Memory B cell (primary cell): ENCODE data around the gene EIF5AL1.
A peak's percentile ranks its signal among the peaks of the same experiment; 100 is the strongest.
"Not testable (repeated sequence)": the region's sequence is repeated elsewhere in the genome, so short reads cannot be mapped to it uniquely, and the experiment has no call there.

Source experiments
- ATAC-seq: fragments of 150-1000 bp; cut with Tn5 transposase; 2 replicates; pipeline ENCODE4 v1.10.0; 2021; ENCODE audit warnings: low read depth, mild to moderate bottlenecking, moderate library complexity
- DNase-seq, 2 donors: peaks; one replicate each; pipeline ENCODE4 v3.0.0; 2022; ENCODE audit warnings: low spot score in 2 of 2
- H3K27ac Mint-ChIP-seq: one replicate; pipeline ENCODE4 v1.8.0; 2022; ENCODE audit warnings: mild to moderate bottlenecking, moderate library complexity, mixed read lengths
- H3K27me3 Mint-ChIP-seq: one replicate; pipeline ENCODE4 v1.8.0; 2022; ENCODE audit warnings: mixed read lengths
- H3K36me3 Mint-ChIP-seq: one replicate; pipeline ENCODE4 v1.8.0; 2022; ENCODE audit warnings: mild to moderate bottlenecking, mixed read lengths
- H3K4me1 Mint-ChIP-seq: one replicate; pipeline ENCODE4 v1.8.0; 2022; ENCODE audit warnings: mixed read lengths
- H3K4me3 Mint-ChIP-seq: one replicate; pipeline ENCODE4 v1.8.0; 2022; ENCODE audit warnings: mild to moderate bottlenecking, moderate library complexity, mixed read lengths
- H3K9me3 Mint-ChIP-seq: one replicate; pipeline ENCODE4 v1.8.0; 2022; ENCODE audit warnings: mixed read lengths

EIF5AL1 gene

GRCh38 chr10:79544408-79544807 lies 32.1 kb downstream of the EIF5AL1 start:
- not testable (repeated sequence) for H3K27me3 Mint-ChIP-seq, H3K4me3 Mint-ChIP-seq, ATAC-seq, H3K27ac Mint-ChIP-seq, DNase-seq, H3K36me3 Mint-ChIP-seq, H3K9me3 Mint-ChIP-seq, H3K4me1 Mint-ChIP-seq

GRCh38 chr10:79544926-79545659 lies 32.8 kb downstream of the EIF5AL1 start:
- not testable (repeated sequence) for H3K4me1 Mint-ChIP-seq, H3K36me3 Mint-ChIP-seq, ATAC-seq, DNase-seq, H3K27ac Mint-ChIP-seq, H3K4me3 Mint-ChIP-seq, H3K9me3 Mint-ChIP-seq, H3K27me3 Mint-ChIP-seq

- ATAC-seq, H3K9me3 Mint-ChIP-seq, H3K27me3 Mint-ChIP-seq, DNase-seq, H3K4me3 Mint-ChIP-seq, H3K4me1 Mint-ChIP-seq, H3K36me3 Mint-ChIP-seq, H3K27ac Mint-ChIP-seq: not testable (repeated sequence)
These were observed 34.8 kb downstream of the EIF5AL1 start for GRCh38 chr10:79547128-79547527.

GRCh38 chr10:79547973-79548372 lies 35.6 kb downstream of the EIF5AL1 start:
- Mint-ChIP-seq H3K27ac (no peak overlapping the region), H3K27me3 (peaks cover 5% of the 10 kb centered on the region), H3K9me3 (peaks cover 3% of the 10 kb centered on the region), H3K36me3 (no peaks in the 10 kb centered on the region), H3K4me1 (no peaks in the 10 kb centered on the region), H3K4me3 (no peak overlapping the region)
- ATAC-seq (no peak), DNase-seq (no peak)

GRCh38 chr10:79552143-79552542 lies 39.8 kb downstream of the EIF5AL1 start:
- H3K4me3 Mint-ChIP-seq: no peak overlapping the region
- H3K27ac Mint-ChIP-seq: no peak overlapping the region

GRCh38 chr10:79555354-79556309 lies 43.3 kb downstream of the EIF5AL1 start:
- no peaks in the 10 kb centered on the region for H3K36me3 Mint-ChIP-seq
- DNase-seq (no peak), ATAC-seq (no peak)
- no peak overlapping the region for H3K27ac Mint-ChIP-seq
- H3K4me1 Mint-ChIP-seq: no peaks in the 10 kb centered on the region
- H3K9me3 Mint-ChIP-seq: no peaks in the 10 kb centered on the region
- peaks cover 8% of the 10 kb centered on the region for H3K27me3 Mint-ChIP-seq
- no peak overlapping the region for H3K4me3 Mint-ChIP-seq

More at GRCh38 chr10:79552143-79552542, 39.8 kb downstream of the EIF5AL1 start:
- Mint-ChIP-seq H3K36me3 (no peaks in the 10 kb centered on the region), H3K27me3 (peaks cover 5% of the 10 kb centered on the region), H3K9me3 (no peaks in the 10 kb centered on the region), H3K4me1 (no peaks in the 10 kb centered on the region)
- ATAC-seq: no peak
- no peak for DNase-seq

GRCh38 chr10:79556961-79557360 lies 44.6 kb downstream of the EIF5AL1 start:
- not testable (repeated sequence) for H3K4me3 Mint-ChIP-seq, H3K36me3 Mint-ChIP-seq, ATAC-seq, H3K4me1 Mint-ChIP-seq, H3K9me3 Mint-ChIP-seq, DNase-seq, H3K27ac Mint-ChIP-seq
- H3K27me3 Mint-ChIP-seq: peaks cover 10% of the 10 kb centered on the region

GRCh38 chr10:79559726-79560125 lies 47.4 kb downstream of the EIF5AL1 start:
- Mint-ChIP-seq H3K27me3 (peaks cover 21% of the 10 kb centered on the region), H3K36me3 (no peaks in the 10 kb centered on the region), H3K9me3 (no peaks in the 10 kb centered on the region), H3K4me3 (no peak overlapping the region), H3K27ac (no peak overlapping the region), H3K4me1 (peaks cover 9% of the 10 kb centered on the region)
- no peak for ATAC-seq
- DNase-seq: no peak

GRCh38 chr10:79560160-79560709 lies 47.9 kb downstream of the EIF5AL1 start, which contains the start of gene SFTPA2:
SFTPA2 (minus strand) TSS chr10:79560407; CDS start chr10:79559483, 924 bp downstream.
- no peak for DNase-seq
- Mint-ChIP-seq H3K4me1 (peaks cover 9% of the 10 kb centered on the region), H3K27me3 (peaks cover 21% of the 10 kb centered on the region), H3K36me3 (no peaks in the 10 kb centered on the region), H3K9me3 (no peaks in the 10 kb centered on the region), H3K27ac (no peak within 1 kb of the TSS), H3K4me3 (no peak within 1 kb of the TSS)
- ATAC-seq: no peak

- H3K27me3 Mint-ChIP-seq: peaks cover 23% of the 10 kb centered on the region
These were observed 48.9 kb downstream of the EIF5AL1 start for GRCh38 chr10:79561257-79561656.

GRCh38 chr10:79562135-79562756 lies 49.9 kb downstream of the EIF5AL1 start:
- Mint-ChIP-seq H3K27me3 (peaks cover 27% of the 10 kb centered on the region), H3K27ac (no peak overlapping the region), H3K4me3 (peak overlapping the region; percentile 49), H3K36me3 (no peaks in the 10 kb centered on the region), H3K4me1 (peaks cover 9% of the 10 kb centered on the region), H3K9me3 (no peaks in the 10 kb centered on the region)
- DNase-seq (peak; percentile 25 to 48), ATAC-seq (peak; percentile 72)

More at GRCh38 chr10:79561257-79561656, 48.9 kb downstream of the EIF5AL1 start:
- no peak for DNase-seq
- Mint-ChIP-seq H3K4me1 (peaks cover 9% of the 10 kb centered on the region), H3K9me3 (no peaks in the 10 kb centered on the region), H3K36me3 (no peaks in the 10 kb centered on the region), H3K27ac (no peak overlapping the region), H3K4me3 (no peak overlapping the region)
- no peak for ATAC-seq

- H3K9me3 Mint-ChIP-seq: no peaks in the 10 kb centered on the region
- H3K4me3 Mint-ChIP-seq: no peak overlapping the region
- peaks cover 9% of the 10 kb centered on the region for H3K4me1 Mint-ChIP-seq
- H3K36me3 Mint-ChIP-seq: no peaks in the 10 kb centered on the region
- DNase-seq (no peak), ATAC-seq (no peak)
- H3K27ac Mint-ChIP-seq: no peak overlapping the region
- H3K27me3 Mint-ChIP-seq: peaks cover 24% of the 10 kb centered on the region
These were observed 51.1 kb downstream of the EIF5AL1 start for GRCh38 chr10:79563426-79563825.
